ENCODE measurements around the gene ATP2A3. TPM values are rescaled to one million over a fixed set of nuclear protein-coding genes. Genes with fewer than 3 reads are reported as not detected.
A peak's percentile ranks its signal among the peaks of the same experiment; 100 is the strongest.

ATP2A3 gene
- 0.53 to 1.7 TPM (median 1.5 TPM) in 3 replicates for total RNA-seq
- long read RNA-seq, full-length matches to known transcripts, result 2 of 4 reads
- long read RNA-seq, partial matches to known transcripts, result 2 of 4 reads
- long read RNA-seq, other reads (novel, unspliced or antisense), result 0 of 4 reads

GRCh38 chr17:3964203-3965117 lies at the start of gene ATP2A3:
Gene ATP2A3, minus strand, starts transcription at chr17:3964437. Its CDS starts 146 bp downstream, at chr17:3964291.
- Mint-ChIP-seq H3K27ac (ENCODE audit: unreplicated experiment) (no peak within 1 kb of the TSS), H3K4me3 (ENCODE audit: unreplicated experiment) (peak within 1 kb of the TSS; percentile 53), H3K4me1 (ENCODE audit: low read depth) (peaks cover 28% of the 10 kb centered on the region), H3K27me3 (ENCODE audit: low read depth) (peaks cover 26% of the 10 kb centered on the region), H3K36me3 (ENCODE audit: low read depth) (no peaks in the 10 kb centered on the region), H3K9me3 (ENCODE audit: low read depth) (no peaks in the 10 kb centered on the region)
- no peak for TF ChIP-seq CTCF (IDR thresholded peaks at IDR 0.05)
- no peak for DNase-seq (ENCODE audit: low spot score)

- no peak for DNase-seq (ENCODE audit: low spot score)
These were observed 46.5 kb upstream of the ATP2A3 start for GRCh38 chr17:4010754-4011153.

GRCh38 chr17:4009186-4009785 lies 45.0 kb upstream of the ATP2A3 start:
- TF ChIP-seq CTCF (IDR thresholded peaks at IDR 0.05), result no peak
- DNase-seq (ENCODE audit: low spot score), result no peak
- no peak overlapping the region for H3K4me3 Mint-ChIP-seq (ENCODE audit: unreplicated experiment)
- no peaks in the 10 kb centered on the region for H3K9me3 Mint-ChIP-seq (ENCODE audit: low read depth)
- peak overlapping the region; percentile 76 for H3K27ac Mint-ChIP-seq (ENCODE audit: unreplicated experiment)
- no peaks in the 10 kb centered on the region for H3K27me3 Mint-ChIP-seq (ENCODE audit: low read depth)
- peaks cover 26% of the 10 kb centered on the region for H3K36me3 Mint-ChIP-seq (ENCODE audit: low read depth)
- H3K4me1 Mint-ChIP-seq (ENCODE audit: low read depth), result peaks cover 40% of the 10 kb centered on the region

More at GRCh38 chr17:4010754-4011153, 46.5 kb upstream of the ATP2A3 start:
- Mint-ChIP-seq H3K4me1 (ENCODE audit: low read depth) (peaks cover 33% of the 10 kb centered on the region), H3K27ac (ENCODE audit: unreplicated experiment) (no peak overlapping the region), H3K36me3 (ENCODE audit: low read depth) (peaks cover 35% of the 10 kb centered on the region), H3K27me3 (ENCODE audit: low read depth) (no peaks in the 10 kb centered on the region), H3K9me3 (ENCODE audit: low read depth) (no peaks in the 10 kb centered on the region), H3K4me3 (ENCODE audit: unreplicated experiment) (no peak overlapping the region)
- no peak for TF ChIP-seq CTCF (IDR thresholded peaks at IDR 0.05)

GRCh38 chr17:4008441-4009185 lies 44.4 kb upstream of the ATP2A3 start:
- Mint-ChIP-seq H3K27ac (ENCODE audit: unreplicated experiment) (peak overlapping the region; percentile 82), H3K4me1 (ENCODE audit: low read depth) (peaks cover 40% of the 10 kb centered on the region), H3K27me3 (ENCODE audit: low read depth) (no peaks in the 10 kb centered on the region), H3K36me3 (ENCODE audit: low read depth) (peaks cover 21% of the 10 kb centered on the region), H3K4me3 (ENCODE audit: unreplicated experiment) (no peak overlapping the region), H3K9me3 (ENCODE audit: low read depth) (no peaks in the 10 kb centered on the region)
- TF ChIP-seq CTCF (IDR thresholded peaks at IDR 0.05), result no peak
- DNase-seq (ENCODE audit: low spot score), result no peak

GRCh38 chr17:4008082-4008435 lies 43.8 kb upstream of the ATP2A3 start:
- Mint-ChIP-seq H3K27ac (ENCODE audit: unreplicated experiment) (peak overlapping the region; percentile 82), H3K4me3 (ENCODE audit: unreplicated experiment) (no peak overlapping the region), H3K36me3 (ENCODE audit: low read depth) (peaks cover 20% of the 10 kb centered on the region), H3K27me3 (ENCODE audit: low read depth) (no peaks in the 10 kb centered on the region), H3K9me3 (ENCODE audit: low read depth) (no peaks in the 10 kb centered on the region), H3K4me1 (ENCODE audit: low read depth) (peaks cover 42% of the 10 kb centered on the region)
- peak; percentile 42 for TF ChIP-seq CTCF (IDR thresholded peaks at IDR 0.05)
- no peak for DNase-seq (ENCODE audit: low spot score)
